Activated effector memory CD4-positive, alpha-beta T cell treated with Interleukin-2 at 50 U/mL for 16 hours (primary cell): Measurements from ENCODE around the gene TULP3.

Experiments
- DNase-seq: peaks from one replicate; pipeline ENCODE4 v3.0.0-alpha.2; 2020

Gene TULP3

DNA sequence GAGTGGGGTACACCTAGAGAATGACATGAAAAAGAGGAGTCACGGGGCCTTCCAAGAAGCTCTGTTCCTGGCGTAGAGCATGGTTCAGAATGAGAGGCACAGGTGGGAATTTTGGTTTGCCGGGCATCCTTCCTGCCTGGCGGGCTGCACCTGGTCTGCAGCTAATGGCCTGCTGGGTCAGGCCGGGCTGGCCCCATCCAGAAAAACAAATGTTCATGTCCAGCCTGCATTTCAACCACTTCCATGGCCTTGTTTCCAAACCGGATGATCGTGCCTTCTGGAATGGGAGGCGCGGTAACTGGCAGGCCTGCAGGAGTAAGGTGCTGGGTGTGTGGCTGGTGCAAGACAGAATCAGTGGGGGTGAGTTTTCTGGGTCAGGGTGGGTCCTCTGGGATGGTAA is 82.9 kb downstream of the TULP3 start:
- DNase-seq = no peak

- DNase-seq = no peak
Measured at GRCh38 chr12:2974560-2974971, 83.9 kb downstream of the TULP3 start.

- DNase-seq = no peak
Measured at GRCh38 chr12:2976581-2976996, 85.9 kb downstream of the TULP3 start.

DNA sequence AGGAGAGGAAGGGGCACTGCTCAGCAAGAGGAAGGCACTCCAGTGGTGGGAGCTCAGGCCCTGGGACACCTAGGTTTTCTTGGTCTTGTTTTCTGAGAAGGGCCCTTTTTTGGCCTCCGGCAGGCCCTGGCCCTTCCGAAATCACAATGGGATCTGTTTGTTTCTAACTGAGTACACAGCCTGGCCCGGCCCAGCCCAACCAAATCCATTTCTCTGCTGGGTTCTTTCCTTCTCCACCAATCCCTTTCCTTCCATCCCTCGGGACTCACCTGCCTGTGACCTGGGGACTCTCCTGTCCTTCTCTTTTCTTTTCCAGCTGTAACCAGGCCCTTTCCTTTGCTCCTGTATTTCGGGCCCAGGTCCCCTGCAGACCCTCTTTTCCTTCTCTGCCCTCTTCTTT is 87.1 kb downstream of the TULP3 start:
- DNase-seq = no peak

DNA sequence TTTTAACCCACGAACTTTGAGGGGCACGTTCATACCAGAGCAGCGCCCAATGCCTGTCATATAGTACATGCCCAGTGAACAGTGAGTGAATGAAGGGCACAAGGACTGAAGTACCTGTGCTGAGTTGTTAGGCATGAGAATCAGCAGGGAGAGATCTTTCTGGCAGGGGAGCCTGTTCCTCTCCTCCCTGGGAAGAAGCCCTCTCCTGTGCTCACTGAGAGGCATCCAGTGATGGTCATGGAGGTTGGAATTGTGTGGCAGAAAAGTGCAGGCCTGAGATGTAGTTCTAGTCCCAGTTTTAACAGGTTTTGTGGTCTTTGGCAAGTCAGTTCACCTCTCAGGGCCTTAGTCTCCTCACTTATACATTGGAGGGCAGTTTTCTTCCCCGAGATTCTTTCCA is 89.1 kb downstream of the TULP3 start:
- no peak for DNase-seq

- DNase-seq = no peak
Measured at GRCh38 chr12:2980630-2981029, 89.9 kb downstream of the TULP3 start.

GRCh38 chr12:2982361-2982760 is 91.7 kb downstream of the TULP3 start:
- no peak for DNase-seq

DNA sequence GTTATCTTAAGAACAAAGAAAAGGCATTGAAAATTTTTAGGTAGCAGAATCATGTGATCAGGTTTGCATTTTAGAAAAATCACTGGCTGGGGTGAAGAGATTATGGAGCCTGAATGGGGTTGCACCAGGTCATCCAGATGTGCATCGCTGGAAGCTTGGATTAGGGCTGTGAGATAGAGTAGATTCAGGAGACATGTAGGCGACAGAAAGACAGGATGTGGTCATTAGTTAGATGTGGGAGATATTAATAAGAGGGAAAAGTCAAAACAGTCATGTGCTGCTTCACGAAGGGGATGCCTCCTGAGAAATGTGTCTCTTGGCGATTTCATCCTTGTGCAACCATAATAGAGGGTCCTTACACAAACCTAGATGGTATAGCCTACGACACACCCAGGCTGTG is 93.6 kb downstream of the TULP3 start:
- no peak for DNase-seq

DNA sequence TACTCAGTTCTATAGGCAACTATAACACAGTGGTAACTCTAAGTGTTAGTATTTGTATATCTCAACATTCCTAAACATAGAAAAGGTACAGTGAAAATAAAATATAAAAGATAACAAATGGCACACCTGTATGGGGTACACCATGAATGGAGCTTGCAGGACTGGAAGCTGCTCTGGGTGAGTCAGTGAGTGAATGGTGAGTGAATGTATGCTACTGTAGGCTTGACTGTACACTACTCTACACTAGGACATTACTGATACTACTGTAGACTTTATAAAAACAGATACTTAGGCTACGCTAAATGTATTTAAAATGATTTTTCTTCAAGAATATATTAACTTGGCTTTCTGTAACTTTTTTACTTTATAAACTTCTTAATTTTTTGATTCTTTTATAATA is 94.0 kb downstream of the TULP3 start:
- DNase-seq = no peak

DNA sequence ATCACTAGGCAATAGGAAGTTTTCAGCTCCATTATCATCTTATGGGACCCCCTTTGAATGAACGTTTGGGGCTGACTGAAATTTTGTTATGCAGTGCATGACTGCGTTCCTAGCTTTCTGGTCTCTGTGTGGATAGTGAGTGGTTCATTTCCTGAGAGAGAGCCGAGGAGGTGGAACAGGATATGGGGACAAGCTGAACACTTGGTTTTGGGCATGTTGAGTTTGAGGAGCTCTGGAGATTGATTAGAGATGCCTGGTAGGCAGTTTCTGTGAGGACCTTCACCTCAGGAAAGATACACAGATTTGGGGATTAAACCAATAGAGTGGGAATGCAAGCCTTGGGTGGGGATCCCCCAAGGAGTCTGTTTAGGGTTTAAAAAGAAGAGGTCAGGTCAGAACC is 96.2 kb downstream of the TULP3 start:
- DNase-seq = no peak

DNA sequence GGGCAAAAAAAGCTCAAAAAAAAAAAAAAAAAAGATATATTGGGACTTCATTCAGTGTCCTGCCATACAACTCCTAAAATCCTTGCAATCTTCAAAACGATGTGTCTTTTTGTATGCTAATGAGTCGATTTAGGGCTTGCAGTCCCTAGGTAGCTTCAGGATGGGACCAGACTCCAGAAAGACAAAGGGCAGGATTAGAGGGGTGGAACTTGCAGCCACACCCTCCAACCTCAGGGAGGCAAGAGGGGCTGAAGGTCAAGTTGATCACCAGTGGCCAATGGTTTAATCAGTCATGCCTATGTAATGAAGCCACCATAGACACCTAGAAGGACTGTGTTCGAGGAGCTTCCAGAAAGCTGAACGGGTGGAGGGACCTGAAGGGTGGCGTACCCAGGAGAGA is 97.8 kb downstream of the TULP3 start:
- DNase-seq = no peak
